HG03095 (cell line): ENCODE results near the gene ARFGEF2.
A peak's percentile ranks its signal among the peaks of the same experiment; 100 is the strongest.
"Not testable (repeated sequence)": the region's sequence is repeated elsewhere in the genome, so short reads cannot be mapped to it uniquely, and the experiment has no call there.

Source experiments
- ATAC-seq: cut with Tn5 transposase; IDR thresholded peaks from one replicate; pipeline ENCODE4 v1.9.1; 2021; ENCODE audit warnings: moderate library complexity; ENCODE audit not compliant: unreplicated experiment

Gene ARFGEF2

GRCh38 chr20:49046087-49046900 is 124.8 kb downstream of the ARFGEF2 start, which contains the start of gene CSE1L:
Gene CSE1L, plus strand, starts transcription at chr20:49046312. Its CDS starts 12,152 bp downstream, at chr20:49058464.
- peak; percentile 76 for ATAC-seq

GRCh38 chr20:49052334-49052733 is 130.8 kb downstream of the ARFGEF2 start:
- ATAC-seq: no peak

GRCh38 chr20:49054056-49054643 is 132.6 kb downstream of the ARFGEF2 start:
- ATAC-seq: peak; percentile 67

GRCh38 chr20:49063279-49063678 is 141.8 kb downstream of the ARFGEF2 start:
- no peak for ATAC-seq

DNA sequence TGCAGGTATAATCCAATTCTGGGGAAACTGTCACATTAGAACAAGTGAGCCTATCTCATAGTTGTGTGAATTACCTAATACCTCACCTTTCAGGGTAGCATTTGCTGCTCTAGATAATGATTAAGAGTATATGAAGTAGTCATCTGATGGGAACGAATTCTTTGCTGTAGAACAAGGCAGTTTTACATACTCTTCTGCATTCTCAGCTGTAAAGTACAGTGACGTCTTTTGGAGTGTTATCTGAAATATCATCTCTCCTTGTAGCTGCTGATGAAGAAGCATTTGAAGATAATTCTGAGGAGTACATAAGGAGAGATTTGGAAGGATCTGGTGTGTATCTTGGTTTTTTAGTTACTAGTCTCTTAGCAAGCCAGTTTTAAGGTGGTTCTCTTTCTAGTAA is 153.0 kb downstream of the ARFGEF2 start:
- no peak for ATAC-seq

DNA sequence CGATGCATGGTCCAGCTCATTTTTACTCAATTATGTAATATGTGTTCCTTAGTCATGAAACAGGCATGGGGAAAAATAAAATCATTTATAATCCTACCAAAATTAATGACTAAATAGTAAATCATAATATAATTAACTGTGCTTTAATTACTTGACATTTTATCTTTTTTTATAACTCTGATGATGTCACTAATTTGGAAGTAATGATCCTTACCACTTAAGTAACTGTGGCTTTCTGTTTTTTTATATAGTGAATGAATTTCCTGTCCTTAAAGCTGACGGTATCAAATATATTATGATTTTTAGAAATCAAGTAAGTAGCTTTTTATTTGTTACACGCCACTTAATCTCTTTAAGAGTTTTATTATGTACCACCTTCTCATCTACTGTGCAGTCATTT is 156.8 kb downstream of the ARFGEF2 start:
- no peak for ATAC-seq

DNA sequence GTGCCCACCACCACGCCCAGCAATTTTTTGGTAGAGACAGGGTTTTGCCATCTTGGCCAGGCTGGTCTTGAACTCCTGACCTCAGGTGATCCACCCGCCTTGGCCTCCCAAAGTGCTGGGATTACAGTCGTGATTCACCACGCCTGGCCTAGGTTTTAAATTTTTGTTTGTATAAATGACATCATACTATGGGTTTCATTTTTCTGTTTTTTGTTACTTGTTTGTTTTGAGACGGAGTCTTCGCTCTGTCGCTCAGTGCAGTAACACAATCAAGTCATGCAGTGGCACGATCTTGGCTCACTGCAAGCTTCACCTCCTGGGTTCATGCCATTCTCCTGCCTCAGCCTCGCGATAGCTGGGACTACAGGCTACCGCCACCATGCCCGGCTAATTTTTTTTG is 160.8 kb downstream of the ARFGEF2 start:
- ATAC-seq: not testable (repeated sequence)
